Measurements from ENCODE around the gene HNRNPL.

DNA sequence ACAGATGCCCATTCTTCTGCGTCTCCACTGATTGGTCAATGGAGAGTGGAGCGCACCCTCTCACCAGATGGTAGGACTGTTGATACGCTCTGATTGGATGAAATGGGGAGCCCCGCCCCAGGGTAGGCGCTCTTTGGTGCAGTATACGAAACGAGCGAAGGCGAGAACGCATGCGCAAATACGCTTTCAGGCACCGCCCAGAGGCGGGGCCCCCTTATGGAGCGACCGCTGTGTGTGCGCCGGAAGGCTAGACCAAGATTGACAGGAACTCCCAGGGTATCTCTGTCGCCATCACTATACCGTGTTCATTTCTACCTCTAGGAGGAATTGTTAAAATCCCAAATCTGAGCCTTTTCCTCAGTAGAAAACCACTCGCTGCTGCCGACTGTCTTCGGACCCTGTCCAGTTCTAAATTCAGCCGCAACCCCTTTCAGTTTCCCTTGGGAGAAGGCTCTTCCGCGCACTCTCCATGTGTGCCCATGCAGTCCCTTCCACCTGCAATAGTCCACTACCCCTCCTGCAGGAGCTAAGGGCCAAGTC is 720 bp upstream of the HNRNPL start:
- TF ChIP-seq ZNF124 (CRISPR knock-in tag; IDR thresholded peaks at IDR 0.05) (no peak), CCAR2 (IDR thresholded peaks at IDR 0.05; ENCODE audit: low read depth, low read length) (no peak), STAT5B (CRISPR knock-in tag; IDR thresholded peaks at IDR 0.05) (no peak), SMAD1 (IDR thresholded peaks at IDR 0.05; ENCODE audit: low read depth, low read length, partially characterized antibody) (no peak), MCM7 (IDR thresholded peaks at IDR 0.05) (no peak)
- TF ChIP-seq, protein P1, sequence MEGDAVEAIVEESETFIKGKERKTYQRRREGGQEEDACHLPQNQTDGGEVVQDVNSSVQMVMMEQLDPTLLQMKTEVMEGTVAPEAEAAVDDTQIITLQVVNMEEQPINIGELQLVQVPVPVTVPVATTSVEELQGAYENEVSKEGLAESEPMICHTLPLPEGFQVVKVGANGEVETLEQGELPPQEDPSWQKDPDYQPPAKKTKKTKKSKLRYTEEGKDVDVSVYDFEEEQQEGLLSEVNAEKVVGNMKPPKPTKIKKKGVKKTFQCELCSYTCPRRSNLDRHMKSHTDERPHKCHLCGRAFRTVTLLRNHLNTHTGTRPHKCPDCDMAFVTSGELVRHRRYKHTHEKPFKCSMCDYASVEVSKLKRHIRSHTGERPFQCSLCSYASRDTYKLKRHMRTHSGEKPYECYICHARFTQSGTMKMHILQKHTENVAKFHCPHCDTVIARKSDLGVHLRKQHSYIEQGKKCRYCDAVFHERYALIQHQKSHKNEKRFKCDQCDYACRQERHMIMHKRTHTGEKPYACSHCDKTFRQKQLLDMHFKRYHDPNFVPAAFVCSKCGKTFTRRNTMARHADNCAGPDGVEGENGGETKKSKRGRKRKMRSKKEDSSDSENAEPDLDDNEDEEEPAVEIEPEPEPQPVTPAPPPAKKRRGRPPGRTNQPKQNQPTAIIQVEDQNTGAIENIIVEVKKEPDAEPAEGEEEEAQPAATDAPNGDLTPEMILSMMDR (IDR thresholded peaks at IDR 0.05 in 2 of 3, conservative IDR thresholded peaks at IDR 0.05 in 1 of 3; ENCODE audit: insufficient read depth in 2 of 3, low read depth in 1 of 3, low read length in 3 of 3) = peak in 1 of 3 experiments; percentile 35; a peak in 1 of 6 replicates
